Aorta (tissue), 5 donors: ENCODE data around the gene CSTF1. TPM values are rescaled to one million over a fixed set of nuclear protein-coding genes. Genes with fewer than 3 reads are reported as not detected.

ENCODE experiments used
- ATAC-seq: fragments of 200-7000 bp; cut with Tn5 transposase; one replicate; pipeline ENCODE4 v1.9.1; 2022; ENCODE audit warnings: moderate library complexity; ENCODE audit not compliant: low FRiP score
- DNase-seq, 2 donors: peaks; one replicate each; pipeline ENCODE4 v3.0.0-alpha.2; 2020
- H3K27ac ChIP-seq, 2 donors: one replicate each; pipeline ENCODE4 v1.5.1; 2013; ENCODE audit warnings: low read length in 2 of 2, mild to moderate bottlenecking in 2 of 2, moderate library complexity in 2 of 2, control low read depth in 1 of 2, inconsistent platforms in 1 of 2, low read depth in 1 of 2
- H3K27me3 ChIP-seq, 2 donors: one replicate each; pipeline ENCODE4 v1.6.1; 2013; ENCODE audit warnings: control low read depth in 1 of 2, low read length in 1 of 2, mild to moderate bottlenecking in 1 of 2, moderate library complexity in 1 of 2; ENCODE audit not compliant: insufficient read depth in 2 of 2, control insufficient read depth in 1 of 2
- H3K36me3 ChIP-seq, 2 donors: one replicate each; pipeline ENCODE4 v1.6.1; 2013; ENCODE audit warnings: control low read depth in 1 of 2, low read length in 1 of 2, mild to moderate bottlenecking in 1 of 2; ENCODE audit not compliant: insufficient read depth in 2 of 2, control insufficient read depth in 1 of 2
- H3K4me1 ChIP-seq, 2 donors: one replicate each; pipeline ENCODE4 v1.6.1; 2013; ENCODE audit warnings: low read length in 2 of 2, control low read depth in 1 of 2, mild to moderate bottlenecking in 1 of 2, moderate library complexity in 1 of 2; ENCODE audit not compliant: insufficient read depth in 2 of 2, control insufficient read depth in 1 of 2
- H3K4me3 ChIP-seq, 2 donors: one replicate each; pipeline ENCODE4 v1.5.1; 2013; ENCODE audit warnings: low read length in 2 of 2, control low read depth in 1 of 2, mild to moderate bottlenecking in 1 of 2
- H3K9me3 ChIP-seq: one replicate; pipeline ENCODE4 v1.6.1; 2013; ENCODE audit warnings: mild to moderate bottlenecking, low read length; ENCODE audit not compliant: control insufficient read depth
- WGBS, 2 donors: extraction: QIAGEN DNeasy Blood & Tissue Kit; methylation state at CpG; one replicate each; pipeline ENCODE4 v1.1.7; 2013; 5-methylcytosine and 5-hydroxymethylcytosine counted together
- intact Hi-C, 2 donors: fragments of 100-400 bp; cut with DNase I; formaldehyde crosslinking; loops; one replicate each; pipeline versions ENCODE4 v1.14.2 to v1.15.0; 2022
- polyA plus RNA-seq, 2 donors: library from polyadenylated mRNA; stranded (reverse); fragments of 200-250 nt; gene quantifications; one replicate each; pipeline ENCODE4 v1.2.3, GENCODE V29; 2013
- total RNA-seq, 2 donors: library from RNA; stranded (reverse); fragmentation: NEBNext Ultra II Directional; extraction: Animal tissue kit (Norgen Biotek cat#: 25700); gene quantifications; one replicate each; pipeline ENCODE4 v1.2.1, GENCODE V29; 2021
- donor health status: healthy with polysubstance abuse.
- donor health status: Bipolar disorder and iron deficiency.
- donor health status: DM: no; HTN: no; CAD: no.
- donor health status: DM: no; HTN: no; CAD: no.
- donor health status: DM: yes; HTN: yes; CAD: no.

Gene CSTF1
- total and polyA plus RNA-seq, 4 donors: 6.5 to 21.7 (median 14.0) TPM

GRCh38 chr20:56352345-56353055 lies 39.9 kb upstream of the CSTF1 start:
- 59 to 64% methylated on average over 5 of the region's 5 CpGs for WGBS, 2 donors
- intact Hi-C loops: loop anchor here in 1 of 2 donors (10.0 kb wide), 1 partner anchor 112 kb away; the partner anchor contains the start of gene RTF2
- no peaks in the 10 kb centered on the region for H3K27me3 ChIP-seq
- H3K9me3 ChIP-seq: no peaks in the 10 kb centered on the region
- DNase-seq: no peak
- H3K4me1 ChIP-seq: no peaks in the 10 kb centered on the region
- no peak overlapping the region for H3K27ac ChIP-seq
- no peaks in the 10 kb centered on the region for H3K36me3 ChIP-seq
- ATAC-seq: no peak
- no peak overlapping the region for H3K4me3 ChIP-seq

DNA sequence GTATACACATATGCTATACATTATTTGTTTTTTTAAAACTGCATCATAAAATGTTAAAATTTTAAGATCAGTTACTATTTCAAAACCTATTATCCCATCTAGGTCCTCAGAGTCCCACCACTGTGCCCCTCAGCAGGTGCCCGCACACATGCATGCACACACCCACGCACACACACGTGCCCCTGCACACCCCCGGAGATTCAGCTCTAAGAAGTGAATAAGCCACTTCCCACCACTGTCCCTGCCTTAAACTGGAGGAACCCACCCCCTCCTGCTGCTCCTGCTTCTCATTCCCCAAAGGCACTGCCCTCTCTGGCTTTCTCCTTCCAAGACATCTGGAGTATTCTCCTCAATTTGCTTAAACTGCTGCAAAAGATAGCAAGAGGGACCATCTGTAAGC lies 39.1 kb upstream of the CSTF1 start:
- Histone ChIP-seq H3K4me1 (no peaks in the 10 kb centered on the region), H3K9me3 (no peaks in the 10 kb centered on the region), H3K27me3 (no peaks in the 10 kb centered on the region), H3K27ac (no peak overlapping the region), H3K36me3 (no peaks in the 10 kb centered on the region), H3K4me3 (no peak overlapping the region)
- DNase-seq (no peak), ATAC-seq (no peak)
- WGBS, 2 donors: 77 to 79% methylated on average over 4 of the region's 4 CpGs
- intact Hi-C loops: loop anchor here in 1 of 2 donors (10.0 kb wide), 1 partner anchor 111 kb away; the partner anchor contains the start of gene RTF2

- no peak for DNase-seq
- peak overlapping the region in 1 of 2 donors; percentile 8 for H3K4me3 ChIP-seq
- intact Hi-C loops: loop anchor here (1.0 to 10.0 kb wide), 3 partner anchors 34 to 107 kb away; partner anchors contain the start of genes AURKA (in 2 of the 2), CSTF1 (in 2 of the 2) and RTF2 (in 1 of the 2)
- H3K27me3 ChIP-seq: no peaks in the 10 kb centered on the region
- WGBS, 2 donors: 48 to 49% methylated on average over 6 of the region's 6 CpGs
- no peaks in the 10 kb centered on the region for H3K9me3 ChIP-seq
- no peak overlapping the region for H3K27ac ChIP-seq
- H3K4me1 ChIP-seq: no peaks in the 10 kb centered on the region
- no peaks in the 10 kb centered on the region for H3K36me3 ChIP-seq
- ATAC-seq: no peak
Measured at GRCh38 chr20:56358070-56358469, 34.4 kb upstream of the CSTF1 start.

GRCh38 chr20:56358600-56359211 lies 33.7 kb upstream of the CSTF1 start, which contains the start of gene FAM210B:
Gene FAM210B (plus strand): TSS chr20:56358974. CDS start chr20:56359006, 32 bp downstream.
- H3K27ac ChIP-seq: peak within 1 kb of the TSS in 1 of 2 donors; percentile 18
- peak within 1 kb of the TSS; percentile 83 to 90 for H3K4me3 ChIP-seq
- ATAC-seq (peak; percentile 96), DNase-seq (peak; percentile 93 to 95)
- intact Hi-C loops: loop anchor here (1.0 to 10.0 kb wide), 3 partner anchors 34 to 106 kb away; partner anchors contain the start of genes AURKA (in 2 of the 2), CSTF1 (in 2 of the 2) and RTF2 (in 1 of the 2)
- H3K27me3 ChIP-seq: no peaks in the 10 kb centered on the region
- WGBS, 2 donors: 1 to 2% methylated on average over 31 to 63 of the region's 63 CpGs
- H3K4me1 ChIP-seq: no peaks in the 10 kb centered on the region
- H3K9me3 ChIP-seq: no peaks in the 10 kb centered on the region
- H3K36me3 ChIP-seq: no peaks in the 10 kb centered on the region

DNA sequence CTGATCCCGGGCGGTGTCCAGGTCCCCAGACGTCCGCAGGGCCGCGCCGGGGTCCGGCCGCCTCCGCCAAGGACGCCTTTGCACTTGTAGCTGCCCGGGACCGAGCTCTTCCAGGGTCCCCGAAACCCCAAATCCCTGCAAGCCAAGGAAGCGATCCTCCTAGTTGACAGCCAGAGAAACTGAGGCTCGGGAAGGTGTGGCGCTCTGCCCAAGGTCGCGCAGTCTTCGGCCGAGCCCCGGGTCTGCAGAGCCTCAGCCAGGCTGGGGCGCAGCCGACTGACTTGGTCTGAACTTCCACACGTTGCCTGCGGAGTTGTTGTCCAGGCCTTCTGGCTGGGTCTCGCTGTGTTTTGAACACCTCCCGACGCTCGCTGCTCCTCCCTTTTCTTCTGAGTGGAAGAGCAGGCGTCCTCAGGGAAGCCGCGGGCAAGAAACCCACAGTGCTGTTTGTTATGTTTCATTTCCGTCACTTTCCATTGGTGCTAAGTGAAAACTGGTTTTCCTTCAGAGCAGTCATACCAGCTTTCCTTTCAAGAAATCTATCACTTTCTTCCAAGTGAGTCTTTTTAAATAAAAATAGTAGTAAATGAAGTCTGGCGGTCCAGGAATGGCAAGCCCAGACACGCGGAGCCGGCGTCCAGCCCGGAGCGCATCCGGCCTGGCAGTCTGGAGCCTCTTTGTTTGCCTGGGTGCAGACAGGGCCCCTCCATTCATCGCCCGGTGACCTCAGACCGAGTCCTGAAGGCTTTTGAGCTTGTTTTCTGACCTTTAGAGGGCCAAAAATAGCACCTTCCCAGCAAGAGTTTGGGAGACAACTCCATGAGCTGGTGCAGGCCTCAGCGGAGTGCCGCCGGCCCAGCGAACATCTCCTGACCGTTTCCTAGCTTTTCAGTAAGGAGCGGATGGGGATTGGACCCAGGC lies 33.0 kb upstream of the CSTF1 start:
- Histone ChIP-seq H3K27me3 (no peaks in the 10 kb centered on the region), H3K9me3 (no peaks in the 10 kb centered on the region), H3K36me3 (no peaks in the 10 kb centered on the region), H3K27ac (peak overlapping the region in 1 of 2 donors; percentile 18), H3K4me1 (no peaks in the 10 kb centered on the region), H3K4me3 (peak overlapping the region; percentile 83 to 90)
- peak; percentile 75 to 80 for DNase-seq
- intact Hi-C loops: loop anchor here in 1 of 2 donors (2.0 to 10.0 kb wide), 2 partner anchors 33 to 105 kb away; partner anchors contain the start of genes AURKA, CSTF1 and RTF2
- ATAC-seq: peak; percentile 66
- 3 to 4% methylated on average over 51 of the region's 51 CpGs for WGBS, 2 donors

GRCh38 chr20:56360133-56360907 lies 32.1 kb upstream of the CSTF1 start:
- H3K4me1 ChIP-seq: no peaks in the 10 kb centered on the region

DNA sequence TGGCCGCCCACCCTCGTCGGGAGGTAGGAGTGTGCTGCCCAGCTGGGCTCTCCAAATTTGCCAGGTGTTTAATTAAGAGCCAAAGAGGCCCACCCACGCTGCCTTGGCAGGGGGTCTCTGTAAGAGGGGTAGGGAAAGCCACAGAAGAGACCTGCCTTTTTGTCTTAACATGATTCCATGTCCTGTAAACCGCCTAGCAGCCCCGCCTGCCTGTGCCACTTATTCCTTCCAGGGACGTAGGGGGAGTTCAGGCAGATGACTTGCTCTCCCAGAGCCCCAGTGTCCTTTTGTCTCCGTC lies 31.6 kb upstream of the CSTF1 start:
- no peak overlapping the region for H3K4me3 ChIP-seq
- intact Hi-C loops: no loop called here
- no peaks in the 10 kb centered on the region for H3K36me3 ChIP-seq
- no peak overlapping the region for H3K27ac ChIP-seq
- ATAC-seq: no peak
- H3K9me3 ChIP-seq: no peaks in the 10 kb centered on the region
- WGBS, 2 donors: 77 to 83% methylated on average over 8 of the region's 8 CpGs
- H3K4me1 ChIP-seq: no peaks in the 10 kb centered on the region
- DNase-seq: no peak
- H3K27me3 ChIP-seq: no peaks in the 10 kb centered on the region

More at GRCh38 chr20:56360133-56360907, 32.1 kb upstream of the CSTF1 start:
- no peak for DNase-seq
- 62 to 67% methylated on average over 14 of the region's 14 CpGs for WGBS, 2 donors
- Histone ChIP-seq H3K4me3 (peak overlapping the region; percentile 83 to 90), H3K27ac (peak overlapping the region in 1 of 2 donors; percentile 9), H3K36me3 (no peaks in the 10 kb centered on the region), H3K27me3 (no peaks in the 10 kb centered on the region), H3K9me3 (no peaks in the 10 kb centered on the region)
- ATAC-seq: no peak
- intact Hi-C loops: no loop called here

- H3K9me3 ChIP-seq: no peaks in the 10 kb centered on the region
- WGBS, 2 donors: 72 to 79% methylated on average over 8 of the region's 8 CpGs
Measured at GRCh38 chr20:56361900-56362299, 30.5 kb upstream of the CSTF1 start.

More at GRCh38 chr20:56361900-56362299, 30.5 kb upstream of the CSTF1 start:
- no peaks in the 10 kb centered on the region for H3K4me1 ChIP-seq
- DNase-seq: no peak
- H3K4me3 ChIP-seq: no peak overlapping the region
- H3K27me3 ChIP-seq: no peaks in the 10 kb centered on the region
- no peaks in the 10 kb centered on the region for H3K36me3 ChIP-seq
- ATAC-seq: no peak
- H3K27ac ChIP-seq: no peak overlapping the region
- intact Hi-C loops: no loop called here
